Smooth muscle cell (in vitro differentiated cells): Measurements from ENCODE around the gene HOXA6. TPM values are rescaled to one million over a fixed set of nuclear protein-coding genes. Genes with fewer than 3 reads are reported as not detected.
A peak's percentile ranks its signal among the peaks of the same experiment; 100 is the strongest.

ENCODE experiments used
- DNase-seq: peaks from one replicate; lab custom pipeline; 2025; ENCODE audit not compliant: unreplicated experiment; lab: John Stamatoyannopoulos, UW
- H2AFZ ChIP-seq: fragments of 200-600 bp; sonication (generic); 2 replicates; pipeline ENCODE4 v1.6.0; 2016; ENCODE audit warnings: antibody characterized with exemption, low read depth, mild to moderate bottlenecking
- H3F3A ChIP-seq: fragments of 200-600 bp; sonication (generic); 2 replicates; pipeline ENCODE4 v1.6.0; 2017; ENCODE audit warnings: antibody characterized with exemption, low read depth
- H3K27ac ChIP-seq: fragments of 200-600 bp; sonication (generic); 2 replicates; pipeline ENCODE4 v1.5.1; 2016; ENCODE audit warnings: low read depth, mild to moderate bottlenecking
- H3K27me3 ChIP-seq: fragments of 200-600 bp; sonication (generic); 2 replicates; pipeline ENCODE4 v1.6.1; 2016; ENCODE audit warnings: low read depth, mild to moderate bottlenecking
- H3K36me3 ChIP-seq: fragments of 200-600 bp; sonication (generic); 2 replicates; pipeline ENCODE4 v1.5.1; 2016; ENCODE audit warnings: low read depth
- H3K4me1 ChIP-seq: fragments of 200-600 bp; sonication (generic); 2 replicates; pipeline ENCODE4 v1.5.1; 2016; ENCODE audit warnings: low read depth
- H3K4me2 ChIP-seq: fragments of 200-600 bp; sonication (generic); 2 replicates; pipeline ENCODE4 v1.6.0; 2016; ENCODE audit warnings: mild to moderate bottlenecking
- H3K4me3 ChIP-seq: fragments of 200-600 bp; sonication (generic); 2 replicates; pipeline ENCODE4 v1.5.1; 2016; ENCODE audit warnings: mild to moderate bottlenecking
- H3K79me2 ChIP-seq: fragments of 200-600 bp; sonication (generic); 2 replicates; pipeline ENCODE4 v1.6.0; 2016; ENCODE audit warnings: low read depth, mild to moderate bottlenecking
- H3K9ac ChIP-seq: fragments of 200-600 bp; sonication (generic); 2 replicates; pipeline ENCODE4 v1.6.0; 2016; ENCODE audit warnings: low read depth
- H3K9me3 ChIP-seq: fragments of 200-600 bp; sonication (generic); replicated peaks from 2 replicates; pipeline ENCODE4 v1.5.1; 2016; ENCODE audit warnings: low read depth
- H4K20me1 ChIP-seq: fragments of 200-600 bp; sonication (generic); 2 replicates; pipeline ENCODE4 v1.6.0; 2016; ENCODE audit warnings: low read depth
- WGBS: methylation state at CpG from one replicate; pipeline ENCODE4 v1.1.7; 2016; ENCODE audit warnings: low lambda C conversion rate; 5-methylcytosine and 5-hydroxymethylcytosine counted together
- polyA plus RNA-seq: library from polyadenylated mRNA; unstranded; fragments of >200 nt; fragmentation: Nextera tagmentation; extraction: Ambion mirVana; gene quantifications from 2 replicates; pipeline ENCODE4 v1.2.1, GENCODE V29; 2016
- total RNA-seq: library from RNA; depleted of rRNA; stranded (reverse); fragments of >200 nt; gene quantifications from 2 replicates; pipeline ENCODE4 v1.2.3, GENCODE V29; 2014
- TF ChIP-seq, protein P1 (sequence below): fragments of 200-600 bp; sonication (generic); IDR thresholded peaks from 2 replicates; pipeline ENCODE4 v1.5.1; 2017; ENCODE audit warnings: borderline replicate concordance, mild to moderate bottlenecking, antibody characterized with exemption; ENCODE audit not compliant: insufficient read depth, poor library complexity, severe bottlenecking

Gene HOXA6
- total and polyA plus RNA-seq, 2 experiments from 2014 or later = 0.56 to 0.58 TPM

DNA sequence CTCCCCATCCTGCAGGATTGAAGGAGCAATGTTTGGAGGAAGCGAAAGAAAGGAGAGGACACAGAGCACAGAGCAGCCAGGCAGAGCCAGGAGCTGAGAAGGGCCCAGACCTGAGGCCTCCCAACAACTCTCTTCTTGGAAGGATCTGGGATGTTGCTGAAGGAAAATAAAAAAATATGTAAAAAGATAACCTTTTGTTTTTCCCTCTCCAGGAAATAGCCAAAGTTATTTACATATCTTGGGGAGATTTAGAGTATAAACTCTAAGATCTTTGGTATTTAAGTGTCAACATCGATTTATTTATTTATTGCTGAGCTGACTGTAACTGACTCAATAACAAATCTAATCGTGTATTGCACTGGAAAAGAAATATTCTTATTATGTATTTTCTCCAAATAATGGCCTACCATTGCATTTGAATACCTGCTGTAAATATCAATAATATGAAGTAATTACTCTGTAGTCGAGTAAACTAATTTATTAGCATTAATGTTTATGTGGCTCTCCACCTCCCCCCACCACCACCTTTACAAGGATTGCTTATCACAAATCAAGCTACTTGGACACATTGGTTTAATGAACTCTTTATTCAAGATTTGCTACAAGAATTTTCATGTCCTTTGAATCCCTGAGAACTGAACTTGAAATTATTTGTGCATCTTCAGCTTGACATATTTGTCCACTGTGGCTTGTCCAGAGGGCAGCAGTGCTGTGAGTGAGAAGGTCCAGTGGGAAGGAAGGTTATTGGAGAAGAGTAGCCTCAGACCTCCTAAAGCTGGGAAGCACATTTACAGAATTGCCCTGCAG lies 39.3 kb upstream of the HOXA6 start:
- H2AFZ ChIP-seq = peak overlapping the region; percentile 81
- H3K27ac ChIP-seq = peak overlapping the region; percentile 69
- peaks cover 100% of the 10 kb centered on the region for H3K79me2 ChIP-seq
- no peaks in the 10 kb centered on the region for H3K36me3 ChIP-seq
- no peak for DNase-seq
- no peaks in the 10 kb centered on the region for H3K27me3 ChIP-seq
- TF ChIP-seq, protein P1, sequence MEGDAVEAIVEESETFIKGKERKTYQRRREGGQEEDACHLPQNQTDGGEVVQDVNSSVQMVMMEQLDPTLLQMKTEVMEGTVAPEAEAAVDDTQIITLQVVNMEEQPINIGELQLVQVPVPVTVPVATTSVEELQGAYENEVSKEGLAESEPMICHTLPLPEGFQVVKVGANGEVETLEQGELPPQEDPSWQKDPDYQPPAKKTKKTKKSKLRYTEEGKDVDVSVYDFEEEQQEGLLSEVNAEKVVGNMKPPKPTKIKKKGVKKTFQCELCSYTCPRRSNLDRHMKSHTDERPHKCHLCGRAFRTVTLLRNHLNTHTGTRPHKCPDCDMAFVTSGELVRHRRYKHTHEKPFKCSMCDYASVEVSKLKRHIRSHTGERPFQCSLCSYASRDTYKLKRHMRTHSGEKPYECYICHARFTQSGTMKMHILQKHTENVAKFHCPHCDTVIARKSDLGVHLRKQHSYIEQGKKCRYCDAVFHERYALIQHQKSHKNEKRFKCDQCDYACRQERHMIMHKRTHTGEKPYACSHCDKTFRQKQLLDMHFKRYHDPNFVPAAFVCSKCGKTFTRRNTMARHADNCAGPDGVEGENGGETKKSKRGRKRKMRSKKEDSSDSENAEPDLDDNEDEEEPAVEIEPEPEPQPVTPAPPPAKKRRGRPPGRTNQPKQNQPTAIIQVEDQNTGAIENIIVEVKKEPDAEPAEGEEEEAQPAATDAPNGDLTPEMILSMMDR = no peak
- H3K9me3 ChIP-seq = no peaks in the 10 kb centered on the region
- peak overlapping the region; percentile 89 for H3K4me2 ChIP-seq
- WGBS = 22% methylated on average over 4 of the region's 4 CpGs
- peak overlapping the region; percentile 63 for H3K9ac ChIP-seq
- peak overlapping the region; percentile 60 for H3K4me3 ChIP-seq
- H4K20me1 ChIP-seq = peaks cover 6% of the 10 kb centered on the region
- H3K4me1 ChIP-seq = peaks cover 12% of the 10 kb centered on the region
- peaks cover 9% of the 10 kb centered on the region for H3F3A ChIP-seq

DNA sequence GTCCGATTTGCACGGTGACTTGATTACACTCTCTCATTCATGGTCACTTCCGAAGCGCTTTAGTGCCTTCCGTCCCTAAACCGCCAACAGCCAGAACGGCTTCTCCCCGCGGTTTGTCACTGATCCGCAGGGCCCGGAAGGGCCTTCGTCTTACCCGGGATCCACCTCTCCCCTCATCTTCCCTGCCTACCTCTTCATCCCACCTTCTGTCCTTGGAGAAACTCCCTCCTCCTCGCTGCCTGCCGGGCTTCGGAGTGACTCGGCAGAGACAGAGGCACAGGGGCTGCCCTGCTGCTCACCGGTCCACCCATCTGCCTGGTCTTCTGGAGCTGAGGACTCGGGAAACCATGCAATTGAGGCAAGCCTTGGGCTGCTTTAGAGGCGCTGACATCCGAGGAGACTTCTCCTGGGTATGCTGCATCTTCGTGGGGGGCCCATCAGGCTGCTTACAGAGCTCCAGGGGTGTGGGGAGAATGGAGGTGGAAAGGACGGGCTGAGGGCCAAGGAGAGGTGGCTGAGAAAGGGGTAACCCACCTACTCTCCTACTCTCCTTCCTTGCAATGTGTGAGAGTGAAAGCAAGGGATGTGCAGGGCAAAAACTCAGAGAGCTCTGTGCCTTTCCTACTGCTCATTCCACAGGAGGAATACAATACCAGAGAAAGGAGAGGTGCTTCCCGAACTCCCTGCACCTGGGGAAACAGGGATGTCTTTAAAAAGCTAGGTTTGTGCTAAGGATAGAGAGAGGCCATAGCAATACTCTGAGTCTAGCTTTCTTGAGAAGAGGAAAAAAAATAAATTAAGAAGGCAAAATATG lies 38.5 kb upstream of the HOXA6 start:
- H3K79me2 ChIP-seq = peaks cover 96% of the 10 kb centered on the region
- no peaks in the 10 kb centered on the region for H3K27me3 ChIP-seq
- TF ChIP-seq, protein P1 = no peak
- H3K4me1 ChIP-seq = peaks cover 12% of the 10 kb centered on the region
- peaks cover 9% of the 10 kb centered on the region for H3F3A ChIP-seq
- H3K4me2 ChIP-seq = peak overlapping the region; percentile 89
- peak overlapping the region; percentile 69 for H3K27ac ChIP-seq
- no peak for DNase-seq
- H3K9me3 ChIP-seq = no peaks in the 10 kb centered on the region
- H4K20me1 ChIP-seq = peaks cover 6% of the 10 kb centered on the region
- WGBS = 7% methylated on average over 24 of the region's 24 CpGs
- peak overlapping the region; percentile 60 for H3K4me3 ChIP-seq
- peak overlapping the region; percentile 69 for H3K9ac ChIP-seq
- H2AFZ ChIP-seq = peak overlapping the region; percentile 22
- H3K36me3 ChIP-seq = no peaks in the 10 kb centered on the region

DNA sequence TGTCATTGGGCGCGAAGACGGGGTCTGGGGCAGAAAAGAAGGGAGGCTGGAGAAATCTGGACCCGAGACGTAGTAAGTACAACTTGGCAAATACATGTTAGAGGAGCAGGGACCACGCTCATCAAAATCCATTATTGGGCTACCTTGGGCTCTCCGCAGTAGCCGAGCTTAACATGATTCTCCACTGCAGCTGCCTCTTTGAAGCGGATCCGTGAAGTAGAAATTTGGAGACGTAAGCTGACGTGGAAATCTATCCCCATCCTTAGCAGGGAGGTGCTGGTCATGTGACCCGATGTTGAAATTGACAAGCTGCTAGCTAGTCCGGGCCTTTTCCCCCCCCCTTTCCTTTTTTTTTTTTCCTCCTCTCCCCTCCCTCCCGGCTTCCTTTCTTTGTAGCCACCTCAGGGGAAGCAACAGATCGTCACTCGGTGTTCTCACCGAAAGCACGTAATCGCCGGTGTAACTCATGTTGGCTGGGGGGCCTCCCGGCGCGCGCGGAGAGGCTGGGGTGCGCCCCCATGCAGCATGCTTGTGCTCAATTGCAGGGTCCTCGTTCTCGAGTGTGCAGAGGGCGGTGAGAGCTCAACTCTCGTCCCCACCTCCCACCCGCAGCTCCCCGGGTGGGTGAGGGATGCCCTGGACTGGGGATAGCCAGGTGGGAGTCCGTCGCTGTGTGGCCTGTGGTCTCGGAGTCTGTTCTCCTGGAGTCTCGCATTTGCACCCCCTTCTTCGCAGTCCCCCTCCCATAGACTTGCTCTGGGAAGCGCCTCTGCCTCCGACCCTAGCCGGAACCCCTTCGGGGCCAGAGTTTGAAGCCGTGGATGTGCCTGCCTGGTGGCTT lies 37.7 kb upstream of the HOXA6 start, which contains the start of gene HOXA11:
TSS of gene HOXA11 (minus strand) at position 220 of the 841 bp plus-strand sequence. CDS start at position 132, 88 bp downstream.
- Histone ChIP-seq H3K27me3 (no peaks in the 10 kb centered on the region), H3K9ac (peak within 1 kb of the TSS; percentile 69), H3K4me2 (peak within 1 kb of the TSS; percentile 89), H3K79me2 (peaks cover 88% of the 10 kb centered on the region), H3K4me3 (peak within 1 kb of the TSS; percentile 60), H3K9me3 (no peaks in the 10 kb centered on the region), H3F3A (peaks cover 9% of the 10 kb centered on the region), H4K20me1 (peaks cover 6% of the 10 kb centered on the region), H3K27ac (peak within 1 kb of the TSS; percentile 69), H3K36me3 (no peaks in the 10 kb centered on the region), H3K4me1 (peaks cover 12% of the 10 kb centered on the region), H2AFZ (peak within 1 kb of the TSS; percentile 22)
- DNase-seq = no peak
- TF ChIP-seq, protein P1 = no peak
- 2% methylated on average over 42 of the region's 43 CpGs for WGBS
